ENCODE results near the gene NENF.

DNA sequence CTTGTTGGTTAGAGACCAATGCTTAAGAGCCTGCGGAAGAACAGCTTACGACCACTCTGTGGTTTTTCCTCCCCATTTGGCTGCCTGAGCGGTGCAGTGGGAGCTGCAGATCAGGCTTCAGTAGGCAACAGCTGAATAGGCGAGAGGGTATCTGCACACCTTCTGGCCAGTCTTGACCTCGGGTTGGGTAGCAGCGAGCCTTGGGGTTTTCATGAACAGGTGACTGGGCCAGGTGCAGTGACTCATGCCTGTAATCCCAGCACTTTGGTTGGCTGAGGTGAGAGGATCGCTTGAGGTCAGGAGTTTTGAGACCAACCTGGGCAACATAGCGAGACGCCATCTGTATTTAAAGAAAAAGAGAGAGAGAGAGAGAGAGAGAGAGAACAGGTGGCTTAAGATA, 41.0 kb downstream of the NENF start:
- no peak for TF ChIP-seq YY1 (IDR thresholded peaks at IDR 0.05; ENCODE audit: low read depth, low read length)
- TF ChIP-seq, protein P1, sequence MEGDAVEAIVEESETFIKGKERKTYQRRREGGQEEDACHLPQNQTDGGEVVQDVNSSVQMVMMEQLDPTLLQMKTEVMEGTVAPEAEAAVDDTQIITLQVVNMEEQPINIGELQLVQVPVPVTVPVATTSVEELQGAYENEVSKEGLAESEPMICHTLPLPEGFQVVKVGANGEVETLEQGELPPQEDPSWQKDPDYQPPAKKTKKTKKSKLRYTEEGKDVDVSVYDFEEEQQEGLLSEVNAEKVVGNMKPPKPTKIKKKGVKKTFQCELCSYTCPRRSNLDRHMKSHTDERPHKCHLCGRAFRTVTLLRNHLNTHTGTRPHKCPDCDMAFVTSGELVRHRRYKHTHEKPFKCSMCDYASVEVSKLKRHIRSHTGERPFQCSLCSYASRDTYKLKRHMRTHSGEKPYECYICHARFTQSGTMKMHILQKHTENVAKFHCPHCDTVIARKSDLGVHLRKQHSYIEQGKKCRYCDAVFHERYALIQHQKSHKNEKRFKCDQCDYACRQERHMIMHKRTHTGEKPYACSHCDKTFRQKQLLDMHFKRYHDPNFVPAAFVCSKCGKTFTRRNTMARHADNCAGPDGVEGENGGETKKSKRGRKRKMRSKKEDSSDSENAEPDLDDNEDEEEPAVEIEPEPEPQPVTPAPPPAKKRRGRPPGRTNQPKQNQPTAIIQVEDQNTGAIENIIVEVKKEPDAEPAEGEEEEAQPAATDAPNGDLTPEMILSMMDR (IDR thresholded peaks at IDR 0.05 in 2 of 3, conservative IDR thresholded peaks at IDR 0.05 in 1 of 3; ENCODE audit: control insufficient read depth in 2 of 3, extremely low read depth in 1 of 3, insufficient read depth in 1 of 3, low read depth in 3 of 3, low read length in 3 of 3) = no peak
- TF ChIP-seq MEF2A (IDR thresholded peaks at IDR 0.05; ENCODE audit: insufficient read depth, low read depth, low read length) = no peak
- TF ChIP-seq EGR1 (IDR thresholded peaks at IDR 0.05; ENCODE audit: borderline replicate concordance in 1 of 2, low read depth in 2 of 2, low read length in 2 of 2) = no peak

Measured in GM12878 (cell line).